GM12878 (cell line): ENCODE results near the gene ADAMTS4.

Experiments
- GABPA ChIP-seq: IDR thresholded peaks from 2 replicates; pipeline ENCODE4 v1.6.1; 2014; ENCODE audit warnings: antibody characterized with exemption, low read depth, mild to moderate bottlenecking, inconsistent platforms
- IKZF1 ChIP-seq: fragments of 450-650 bp; conservative IDR thresholded peaks from 2 replicates; pipeline ENCODE4 v1.6.1; 2017; ENCODE audit warnings: antibody characterized with exemption, mild to moderate bottlenecking
- NR2F1 ChIP-seq: fragments of 450-650 bp; conservative IDR thresholded peaks from 2 replicates; pipeline ENCODE4 v1.6.1; 2017; ENCODE audit warnings: mild to moderate bottlenecking
- POLR2A ChIP-seq: IDR thresholded peaks from 2 replicates; pipeline ENCODE4 v1.6.1; 2011; ENCODE audit warnings: low read depth, mild to moderate bottlenecking, low read length
- POLR2AphosphoS5 ChIP-seq: IDR thresholded peaks from 2 replicates; pipeline ENCODE4 v1.6.1; 2011; ENCODE audit warnings: mild to moderate bottlenecking, low read length, inconsistent platforms
- RELA ChIP-seq: fragments of 450-650 bp; IDR thresholded peaks from 2 replicates; pipeline ENCODE4 v1.8.0; 2014; ENCODE audit warnings: borderline replicate concordance; ENCODE audit not compliant: partially characterized antibody
- SMC3 ChIP-seq: IDR thresholded peaks from 2 replicates; pipeline ENCODE4 v1.6.1; 2011; ENCODE audit warnings: low read length, improper control_type of control experiment, borderline replicate concordance
- SREBF1 ChIP-seq: IDR thresholded peaks from 2 replicates; pipeline ENCODE4 v1.6.1; 2012; ENCODE audit warnings: mild to moderate bottlenecking, low read length
- ZNF274 ChIP-seq: IDR thresholded peaks from one replicate; pipeline ENCODE4 v1.8.0; 2011; ENCODE audit not compliant: insufficient read length, insufficient read depth
- TF ChIP-seq, protein P1 (sequence below), 3 experiments: IDR thresholded peaks in 2 of 3; conservative IDR thresholded peaks in 1 of 3; 2 replicates each; pipeline ENCODE4 v1.5.1; 2011; ENCODE audit warnings: low read depth in 3 of 3, low read length in 3 of 3, mild to moderate bottlenecking in 3 of 3, control low read depth in 2 of 3, moderate library complexity in 2 of 3, inconsistent platforms in 1 of 3, mixed read lengths in 1 of 3; ENCODE audit not compliant: control insufficient read depth in 2 of 3, insufficient read depth in 1 of 3; ENCODE audit errors: extremely low read depth in 1 of 3
- TF ChIP-seq, protein P2 (sequence below): fragments of 450-650 bp; formaldehyde crosslinking; IDR thresholded peaks from 2 replicates; pipeline ENCODE4 v1.4.0; 2020; ENCODE audit warnings: mild to moderate bottlenecking, moderate library complexity

DNA sequence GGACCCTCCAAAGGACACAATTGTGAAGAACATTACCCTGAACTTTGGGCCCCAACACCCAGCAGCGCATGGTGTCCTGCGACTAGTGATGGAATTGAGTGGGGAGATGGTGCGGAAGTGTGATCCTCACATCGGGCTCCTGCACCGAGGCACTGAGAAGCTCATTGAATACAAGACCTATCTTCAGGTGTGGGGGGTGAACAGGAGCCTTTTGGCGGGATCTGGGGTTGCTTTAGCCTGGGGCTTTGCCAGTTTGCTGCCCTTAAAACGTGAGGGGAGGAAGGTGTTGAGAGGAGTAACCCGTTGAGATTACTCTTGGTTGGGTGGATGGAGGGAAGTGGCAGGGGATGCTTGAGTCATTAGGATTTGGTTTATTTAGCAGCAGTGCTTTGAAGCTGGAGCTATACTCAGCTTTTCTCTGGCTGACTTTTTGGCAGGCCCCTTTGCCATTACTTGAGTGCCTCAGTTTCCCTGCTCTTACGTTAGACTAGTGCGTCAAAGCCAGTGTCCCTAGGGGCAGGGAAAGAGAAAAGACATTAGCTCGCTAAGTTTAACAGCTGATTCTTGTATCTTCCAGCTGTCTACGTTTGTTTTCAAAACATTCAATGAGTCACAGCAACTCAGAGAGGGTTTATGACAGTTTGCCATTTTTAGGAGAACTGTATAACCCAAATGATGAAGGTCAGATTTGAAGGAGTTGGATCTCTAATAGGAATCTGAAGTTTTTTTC is 7.7 kb upstream of the ADAMTS4 start:
- TF ChIP-seq SMC3, result no peak
- no peak for TF ChIP-seq IKZF1
- no peak for TF ChIP-seq POLR2AphosphoS5
- TF ChIP-seq, protein P1, sequence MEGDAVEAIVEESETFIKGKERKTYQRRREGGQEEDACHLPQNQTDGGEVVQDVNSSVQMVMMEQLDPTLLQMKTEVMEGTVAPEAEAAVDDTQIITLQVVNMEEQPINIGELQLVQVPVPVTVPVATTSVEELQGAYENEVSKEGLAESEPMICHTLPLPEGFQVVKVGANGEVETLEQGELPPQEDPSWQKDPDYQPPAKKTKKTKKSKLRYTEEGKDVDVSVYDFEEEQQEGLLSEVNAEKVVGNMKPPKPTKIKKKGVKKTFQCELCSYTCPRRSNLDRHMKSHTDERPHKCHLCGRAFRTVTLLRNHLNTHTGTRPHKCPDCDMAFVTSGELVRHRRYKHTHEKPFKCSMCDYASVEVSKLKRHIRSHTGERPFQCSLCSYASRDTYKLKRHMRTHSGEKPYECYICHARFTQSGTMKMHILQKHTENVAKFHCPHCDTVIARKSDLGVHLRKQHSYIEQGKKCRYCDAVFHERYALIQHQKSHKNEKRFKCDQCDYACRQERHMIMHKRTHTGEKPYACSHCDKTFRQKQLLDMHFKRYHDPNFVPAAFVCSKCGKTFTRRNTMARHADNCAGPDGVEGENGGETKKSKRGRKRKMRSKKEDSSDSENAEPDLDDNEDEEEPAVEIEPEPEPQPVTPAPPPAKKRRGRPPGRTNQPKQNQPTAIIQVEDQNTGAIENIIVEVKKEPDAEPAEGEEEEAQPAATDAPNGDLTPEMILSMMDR (IDR thresholded peaks at IDR 0.05 in 2 of 3, conservative IDR thresholded peaks at IDR 0.05 in 1 of 3; ENCODE audit: control insufficient read depth in 2 of 3, extremely low read depth in 1 of 3, insufficient read depth in 1 of 3, low read depth in 3 of 3, low read length in 3 of 3), result no peak
- no peak for TF ChIP-seq POLR2A
- no peak for TF ChIP-seq SREBF1
- no peak for TF ChIP-seq NR2F1
- TF ChIP-seq ZNF274, result no peak
- TF ChIP-seq, protein P2, sequence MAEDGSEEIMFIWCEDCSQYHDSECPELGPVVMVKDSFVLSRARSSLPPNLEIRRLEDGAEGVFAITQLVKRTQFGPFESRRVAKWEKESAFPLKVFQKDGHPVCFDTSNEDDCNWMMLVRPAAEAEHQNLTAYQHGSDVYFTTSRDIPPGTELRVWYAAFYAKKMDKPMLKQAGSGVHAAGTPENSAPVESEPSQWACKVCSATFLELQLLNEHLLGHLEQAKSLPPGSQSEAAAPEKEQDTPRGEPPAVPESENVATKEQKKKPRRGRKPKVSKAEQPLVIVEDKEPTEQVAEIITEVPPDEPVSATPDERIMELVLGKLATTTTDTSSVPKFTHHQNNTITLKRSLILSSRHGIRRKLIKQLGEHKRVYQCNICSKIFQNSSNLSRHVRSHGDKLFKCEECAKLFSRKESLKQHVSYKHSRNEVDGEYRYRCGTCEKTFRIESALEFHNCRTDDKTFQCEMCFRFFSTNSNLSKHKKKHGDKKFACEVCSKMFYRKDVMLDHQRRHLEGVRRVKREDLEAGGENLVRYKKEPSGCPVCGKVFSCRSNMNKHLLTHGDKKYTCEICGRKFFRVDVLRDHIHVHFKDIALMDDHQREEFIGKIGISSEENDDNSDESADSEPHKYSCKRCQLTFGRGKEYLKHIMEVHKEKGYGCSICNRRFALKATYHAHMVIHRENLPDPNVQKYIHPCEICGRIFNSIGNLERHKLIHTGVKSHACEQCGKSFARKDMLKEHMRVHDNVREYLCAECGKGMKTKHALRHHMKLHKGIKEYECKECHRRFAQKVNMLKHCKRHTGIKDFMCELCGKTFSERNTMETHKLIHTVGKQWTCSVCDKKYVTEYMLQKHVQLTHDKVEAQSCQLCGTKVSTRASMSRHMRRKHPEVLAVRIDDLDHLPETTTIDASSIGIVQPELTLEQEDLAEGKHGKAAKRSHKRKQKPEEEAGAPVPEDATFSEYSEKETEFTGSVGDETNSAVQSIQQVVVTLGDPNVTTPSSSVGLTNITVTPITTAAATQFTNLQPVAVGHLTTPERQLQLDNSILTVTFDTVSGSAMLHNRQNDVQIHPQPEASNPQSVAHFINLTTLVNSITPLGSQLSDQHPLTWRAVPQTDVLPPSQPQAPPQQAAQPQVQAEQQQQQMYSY (CRISPR knock-in tag), result no peak
- no peak for TF ChIP-seq RELA
- TF ChIP-seq GABPA, result no peak
